Neural cell (in vitro differentiated cells): Measurements from ENCODE around the gene CD2AP. TPM values are rescaled to one million over a fixed set of nuclear protein-coding genes. Genes with fewer than 3 reads are reported as not detected.

Experiments used
- H2AFZ ChIP-seq: fragments of 200-600, 300-800 bp; sonication (generic), shearing (Covaris generic); 2 replicates; pipeline ENCODE4 v1.6.0; 2014; ENCODE audit warnings: low read depth, mild to moderate bottlenecking, antibody characterized with exemption, low read length, moderate library complexity
- H3F3A ChIP-seq: fragments of 200-600 bp; shearing (Covaris generic); 2 replicates; pipeline ENCODE4 v1.6.1; 2016; ENCODE audit warnings: mild to moderate bottlenecking, moderate library complexity, mixed read lengths, antibody characterized with exemption, low read length; ENCODE audit not compliant: insufficient read depth, poor library complexity, severe bottlenecking
- H3K27ac ChIP-seq: fragments of 200-600, 300-800 bp; sonication (generic), shearing (Covaris generic); 2 replicates; pipeline ENCODE4 v1.5.1; 2014; ENCODE audit warnings: mild to moderate bottlenecking, low read length, moderate library complexity
- H3K27me3 ChIP-seq: fragments of 300-800, 200-600 bp; sonication (generic), shearing (Covaris generic); 2 replicates; pipeline ENCODE4 v1.6.0; 2014; ENCODE audit warnings: mild to moderate bottlenecking, low read depth, low read length, moderate library complexity; ENCODE audit not compliant: insufficient read depth
- H3K36me3 ChIP-seq: fragments of 300-800, 200-600 bp; sonication (generic), shearing (Covaris generic); 2 replicates; pipeline ENCODE4 v1.5.1; 2014; ENCODE audit warnings: mild to moderate bottlenecking, antibody characterized with exemption, low read length, moderate library complexity; ENCODE audit not compliant: insufficient read depth
- H3K4me2 ChIP-seq: fragments of 300-800, 200-600 bp; sonication (generic), shearing (Covaris generic); 2 replicates; pipeline ENCODE4 v1.6.0; 2014; ENCODE audit warnings: mild to moderate bottlenecking, low read length
- H3K4me3 ChIP-seq: fragments of 300-800, 200-600 bp; sonication (generic), shearing (Covaris generic); 2 replicates; pipeline ENCODE4 v1.5.1; 2014; ENCODE audit warnings: mild to moderate bottlenecking, low read length, moderate library complexity
- H3K79me2 ChIP-seq: fragments of 200-600 bp; shearing (Covaris generic); replicated peaks from 2 replicates; pipeline ENCODE4 v1.6.0; 2014; ENCODE audit warnings: mild to moderate bottlenecking, low read length, moderate library complexity; ENCODE audit not compliant: insufficient read depth
- H3K9ac ChIP-seq: fragments of 300-800, 200-600 bp; sonication (generic), shearing (Covaris generic); 2 replicates; pipeline ENCODE4 v1.6.1; 2016; ENCODE audit warnings: mild to moderate bottlenecking, low read length, mixed read lengths
- H3K9me2 ChIP-seq: fragments of 200-600 bp; shearing (Covaris generic); 2 replicates; pipeline ENCODE4 v1.6.1; 2016; ENCODE audit warnings: mild to moderate bottlenecking, low read length, mixed read lengths; ENCODE audit not compliant: insufficient read depth
- H3K9me3 ChIP-seq: fragments of 200-600, 300-800 bp; sonication (generic), shearing (Covaris generic); 2 replicates; pipeline ENCODE4 v1.6.1; 2016; ENCODE audit warnings: mild to moderate bottlenecking, mixed run types, low read length, moderate library complexity, mixed read lengths
- H4K20me1 ChIP-seq: fragments of 200-600 bp; shearing (Covaris generic); 2 replicates; pipeline ENCODE4 v1.6.1; 2016; ENCODE audit warnings: mild to moderate bottlenecking, mixed run types; ENCODE audit not compliant: insufficient read depth
- EP300 ChIP-seq: fragments of 450-650 bp; conservative IDR thresholded peaks from 2 replicates; pipeline ENCODE4 v1.6.1; 2014; ENCODE audit warnings: antibody characterized with exemption, mild to moderate bottlenecking, moderate library complexity; ENCODE audit not compliant: poor library complexity, severe bottlenecking
- EZH2 ChIP-seq: fragments of 200-600, 300-800 bp; shearing (Covaris generic), sonication (generic); IDR thresholded peaks from 2 replicates; pipeline ENCODE4 v1.6.1; 2014; ENCODE audit warnings: antibody characterized with exemption, low read length, borderline replicate concordance, mild to moderate bottlenecking; ENCODE audit not compliant: insufficient read depth, poor library complexity, severe bottlenecking
- MXI1 ChIP-seq: fragments of 450-650 bp; conservative IDR thresholded peaks from 2 replicates; pipeline ENCODE4 v1.6.1; 2014; ENCODE audit warnings: antibody characterized with exemption, mild to moderate bottlenecking; ENCODE audit not compliant: poor library complexity, severe bottlenecking
- POLR2AphosphoS5 ChIP-seq: IDR thresholded peaks from 2 replicates; pipeline ENCODE4 v1.6.1; 2012
- RAD21 ChIP-seq: fragments of 450-650 bp; conservative IDR thresholded peaks from 2 replicates; pipeline ENCODE4 v1.6.1; 2014; ENCODE audit warnings: antibody characterized with exemption, mild to moderate bottlenecking, moderate library complexity
- REST ChIP-seq: IDR thresholded peaks from 2 replicates; pipeline ENCODE4 v1.6.1; 2012; ENCODE audit warnings: borderline replicate concordance
- SMC3 ChIP-seq: fragments of 450-650 bp; conservative IDR thresholded peaks from 2 replicates; pipeline ENCODE4 v1.6.1; 2014; ENCODE audit warnings: antibody characterized with exemption, mild to moderate bottlenecking, moderate library complexity; ENCODE audit not compliant: poor library complexity
- TAF1 ChIP-seq: IDR thresholded peaks from 2 replicates; pipeline ENCODE4 v1.6.1; 2012; ENCODE audit warnings: low read depth
- polyA plus RNA-seq: library from polyadenylated mRNA; depleted of rRNA; stranded (reverse); fragments of >200 nt; gene quantifications from 2 replicates; pipeline ENCODE4 v1.2.3, GENCODE V29; 2014
- TF ChIP-seq, protein P1 (sequence below): fragments of 450-650 bp; IDR thresholded peaks from 2 replicates; pipeline ENCODE4 v1.5.1; 2014; ENCODE audit warnings: antibody characterized with exemption, mild to moderate bottlenecking, moderate library complexity; ENCODE audit not compliant: poor library complexity, severe bottlenecking

CD2AP gene
- polyA plus RNA-seq, 1 donor from 2014 or later = 16.8 TPM

GRCh38 chr6:47495207-47495606 lies 17.6 kb downstream of the CD2AP start:
- Histone ChIP-seq H3K27me3 (no peaks in the 10 kb centered on the region), H4K20me1 (no peaks in the 10 kb centered on the region), H3K4me2 (no peak overlapping the region), H2AFZ (no peak overlapping the region), H3K4me3 (no peak overlapping the region), H3K9me2 (no peaks in the 10 kb centered on the region), H3K79me2 (peaks cover 68% of the 10 kb centered on the region), H3K36me3 (no peaks in the 10 kb centered on the region), H3K9me3 (no peaks in the 10 kb centered on the region), H3F3A (no peaks in the 10 kb centered on the region), H3K27ac (no peak overlapping the region), H3K9ac (no peak overlapping the region)
- TF ChIP-seq, protein P1, sequence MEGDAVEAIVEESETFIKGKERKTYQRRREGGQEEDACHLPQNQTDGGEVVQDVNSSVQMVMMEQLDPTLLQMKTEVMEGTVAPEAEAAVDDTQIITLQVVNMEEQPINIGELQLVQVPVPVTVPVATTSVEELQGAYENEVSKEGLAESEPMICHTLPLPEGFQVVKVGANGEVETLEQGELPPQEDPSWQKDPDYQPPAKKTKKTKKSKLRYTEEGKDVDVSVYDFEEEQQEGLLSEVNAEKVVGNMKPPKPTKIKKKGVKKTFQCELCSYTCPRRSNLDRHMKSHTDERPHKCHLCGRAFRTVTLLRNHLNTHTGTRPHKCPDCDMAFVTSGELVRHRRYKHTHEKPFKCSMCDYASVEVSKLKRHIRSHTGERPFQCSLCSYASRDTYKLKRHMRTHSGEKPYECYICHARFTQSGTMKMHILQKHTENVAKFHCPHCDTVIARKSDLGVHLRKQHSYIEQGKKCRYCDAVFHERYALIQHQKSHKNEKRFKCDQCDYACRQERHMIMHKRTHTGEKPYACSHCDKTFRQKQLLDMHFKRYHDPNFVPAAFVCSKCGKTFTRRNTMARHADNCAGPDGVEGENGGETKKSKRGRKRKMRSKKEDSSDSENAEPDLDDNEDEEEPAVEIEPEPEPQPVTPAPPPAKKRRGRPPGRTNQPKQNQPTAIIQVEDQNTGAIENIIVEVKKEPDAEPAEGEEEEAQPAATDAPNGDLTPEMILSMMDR = no peak
- TF ChIP-seq TAF1 (no peak), RAD21 (no peak)

DNA sequence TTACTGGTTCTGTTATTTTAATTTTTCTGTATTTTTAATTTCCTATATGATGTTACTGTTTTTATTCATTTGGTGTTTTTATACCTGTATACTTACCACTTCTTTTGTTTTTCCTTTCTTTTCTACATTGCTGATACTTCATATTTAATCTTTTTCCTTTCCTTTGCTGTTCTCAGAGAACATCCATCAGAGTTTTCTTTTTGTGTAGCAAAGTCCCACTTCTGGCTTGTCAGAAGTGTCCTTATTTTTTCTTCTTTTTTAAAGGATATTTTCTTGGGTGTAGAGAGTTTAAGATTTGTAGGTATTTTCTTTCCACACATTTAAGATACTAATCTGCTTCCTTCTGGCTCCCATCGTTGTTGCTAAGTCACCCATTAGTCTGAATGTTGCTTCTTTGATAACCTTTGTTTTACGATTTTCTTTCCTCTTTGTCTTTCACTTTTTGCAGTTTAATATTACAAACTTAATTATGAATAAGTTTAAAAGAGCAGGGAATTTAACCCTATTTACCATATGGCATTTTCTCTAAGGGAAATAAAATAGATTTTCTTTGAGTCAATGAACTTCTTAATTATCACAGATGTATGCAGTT lies 18.5 kb downstream of the CD2AP start:
- Histone ChIP-seq H3K27ac (no peak overlapping the region), H3K4me2 (no peak overlapping the region), H3K4me3 (no peak overlapping the region), H3K9me2 (no peaks in the 10 kb centered on the region), H3K9me3 (no peaks in the 10 kb centered on the region), H3K79me2 (peaks cover 63% of the 10 kb centered on the region), H3K36me3 (no peaks in the 10 kb centered on the region), H4K20me1 (no peaks in the 10 kb centered on the region), H3K9ac (no peak overlapping the region), H2AFZ (no peak overlapping the region), H3K27me3 (no peaks in the 10 kb centered on the region), H3F3A (no peaks in the 10 kb centered on the region)
- no peak for TF ChIP-seq MXI1
- no peak for TF ChIP-seq REST
- TF ChIP-seq SMC3 = no peak
- TF ChIP-seq, protein P1 = no peak
- no peak for TF ChIP-seq TAF1
- no peak for TF ChIP-seq POLR2AphosphoS5
- TF ChIP-seq EP300 = no peak
- no peak for TF ChIP-seq RAD21
- no peak for TF ChIP-seq EZH2
